PC-3 (cell line): ENCODE results near the gene CIROP. TPM values are rescaled to one million over a fixed set of nuclear protein-coding genes. Genes with fewer than 3 reads are reported as not detected.

Experiments
- ATAC-seq: fragments of 200-7000 bp; cut with Tn5 transposase; 2 replicates; pipeline ENCODE4 v1.9.1; 2020; ENCODE audit warnings: mild to moderate bottlenecking, moderate library complexity
- BruUV-seq: library from RNA; stranded (reverse); fragments of 400-500 nt; replicated peaks from 2 replicates; lab custom pipeline; 2021; lab: Mats Ljungman, UMichigan
- CTCF ChIA-PET: fragments of 300-600 bp; sonication (Branson Sonifier 250); formaldehyde crosslinking; loops from one replicate; lab custom pipeline; 2022; ENCODE audit warnings: antibody characterized with exemption; lab: Charles Lee
- POLR2A ChIA-PET: fragments of 300-600 bp; sonication (Branson Sonifier 250); formaldehyde crosslinking; loops from one replicate; lab custom pipeline; 2022; ENCODE audit warnings: antibody characterized with exemption; ENCODE audit not compliant: unreplicated experiment; lab: Charles Lee
- DNase-seq: peaks from one replicate; pipeline ENCODE4 v3.0.0-alpha.2; 2015
- H2AFZ ChIP-seq: fragments of 300-600 bp; sonication (generic); 2 replicates; pipeline ENCODE4 v1.6.0; 2016; ENCODE audit warnings: antibody characterized with exemption, low read length
- H3F3A ChIP-seq: fragments of 300-600 bp; sonication (generic); one replicate; pipeline ENCODE4 v1.6.0; 2017; ENCODE audit warnings: antibody characterized with exemption, low read length, control low read depth, mild to moderate bottlenecking; ENCODE audit not compliant: unreplicated experiment
- H3K27ac ChIP-seq: fragments of 300-600 bp; sonication (generic); 2 replicates; pipeline ENCODE4 v1.5.1; 2016; ENCODE audit warnings: mild to moderate bottlenecking, low read length
- H3K27me3 ChIP-seq: fragments of 300-600 bp; sonication (generic); 2 replicates; pipeline ENCODE4 v1.6.1; 2016; ENCODE audit warnings: low read length, mixed read lengths
- H3K36me3 ChIP-seq: fragments of 300-600 bp; sonication (generic); 2 replicates; pipeline ENCODE4 v1.6.1; 2016; ENCODE audit warnings: low read depth, mixed run types, low read length, mixed read lengths
- H3K4me1 ChIP-seq: fragments of 300-600 bp; sonication (generic); 2 replicates; pipeline ENCODE4 v1.5.1; 2016; ENCODE audit warnings: low read length; ENCODE audit not compliant: insufficient read depth
- H3K4me2 ChIP-seq: fragments of 300-600 bp; sonication (generic); 2 replicates; pipeline ENCODE4 v1.6.0; 2016; ENCODE audit warnings: low read length
- H3K4me3 ChIP-seq: fragments of 300-600 bp; sonication (generic); 2 replicates; pipeline ENCODE4 v1.5.1; 2016; ENCODE audit warnings: mild to moderate bottlenecking, low read length, mixed read lengths
- H3K79me2 ChIP-seq: fragments of 300-600 bp; sonication (generic); 2 replicates; pipeline ENCODE4 v1.6.1; 2017; ENCODE audit warnings: low read length, mixed read lengths
- H3K9ac ChIP-seq: fragments of 300-600 bp; sonication (generic); 2 replicates; pipeline ENCODE4 v1.6.0; 2016; ENCODE audit warnings: mild to moderate bottlenecking, low read length
- H3K9me2 ChIP-seq: fragments of 300-600 bp; sonication (generic); replicated peaks from 2 replicates; pipeline ENCODE4 v1.6.1; 2016; ENCODE audit warnings: mixed run types, low read length, mixed read lengths
- H3K9me3 ChIP-seq: fragments of 300-600 bp; sonication (generic); 2 replicates; pipeline ENCODE4 v1.6.1; 2016; ENCODE audit warnings: low read length, mixed read lengths
- H4K20me1 ChIP-seq: fragments of 300-600 bp; sonication (generic); 2 replicates; pipeline ENCODE4 v1.6.1; 2016; ENCODE audit warnings: low read length, mixed read lengths
- CTCF ChIP-seq: fragments of 300-600 bp; sonication (generic); conservative IDR thresholded peaks from 2 replicates; pipeline ENCODE4 v1.5.1; 2017; ENCODE audit warnings: antibody characterized with exemption, low read depth, mild to moderate bottlenecking, low read length
- EZH2 ChIP-seq: fragments of 300-600 bp; sonication (generic); IDR thresholded peaks from one replicate; pipeline ENCODE4 v1.6.1; 2017; ENCODE audit warnings: antibody characterized with exemption, mild to moderate bottlenecking, low read length; ENCODE audit not compliant: unreplicated experiment
- EZH2phosphoT487 ChIP-seq: fragments of 300-600 bp; sonication (generic); IDR thresholded peaks from 2 replicates; pipeline ENCODE4 v1.6.1; 2018; ENCODE audit warnings: mild to moderate bottlenecking, antibody characterized with exemption, low read length, borderline replicate concordance
- intact Hi-C: fragments of 100-400 bp; cut with micrococcal nuclease; formaldehyde crosslinking; loops from 2 replicates; pipeline ENCODE4 v1.9.0; 2023
- total RNA-seq: library from RNA; depleted of rRNA; stranded (reverse); fragments of >200 nt; gene quantifications from 2 replicates; pipeline ENCODE4 v1.2.3, GENCODE V29; 2014

CIROP gene
- total RNA-seq, 1 experiment from 2014 or later, result not detected

GRCh38 chr14:23151342-23151741 lies 46.6 kb upstream of the CIROP start:
- Histone ChIP-seq H3K4me2 (no peak overlapping the region), H3K79me2 (no peaks in the 10 kb centered on the region), H3F3A (no peaks in the 10 kb centered on the region), H3K4me1 (no peaks in the 10 kb centered on the region; the same call in 1 of the 2 replicates), H3K27me3 (no peaks in the 10 kb centered on the region), H2AFZ (no peak overlapping the region), H3K27ac (no peak overlapping the region), H3K4me3 (no peak overlapping the region), H3K36me3 (no peaks in the 10 kb centered on the region), H3K9me2 (no peaks in the 10 kb centered on the region), H3K9me3 (no peaks in the 10 kb centered on the region), H3K9ac (no peak overlapping the region), H4K20me1 (no peaks in the 10 kb centered on the region)
- ChIA-PET CTCF (no interaction called here), POLR2A (no interaction called here)
- intact Hi-C loops, result no loop called here
- TF ChIP-seq CTCF, result no peak
- TF ChIP-seq EZH2, result no peak
- TF ChIP-seq EZH2phosphoT487, result no peak
- ATAC-seq (no peak), DNase-seq (no peak)
- no TSS peak for BruUV-seq

- no TSS peak for BruUV-seq
- no peak overlapping the region for H3K9ac ChIP-seq
- TF ChIP-seq EZH2phosphoT487 (no peak), EZH2 (no peak), CTCF (no peak)
- H3K79me2 ChIP-seq, result no peaks in the 10 kb centered on the region
- intact Hi-C loops, result no loop called here
- DNase-seq (peak; percentile 41), ATAC-seq (peak; percentile 50)
- H3K4me2 ChIP-seq, result no peak overlapping the region
- no peaks in the 10 kb centered on the region for H3K9me3 ChIP-seq
- no peak overlapping the region for H2AFZ ChIP-seq
- no peak overlapping the region for H3K4me3 ChIP-seq
- ChIA-PET CTCF (no interaction called here), POLR2A (no interaction called here)
- no peaks in the 10 kb centered on the region; the same call in 1 of the 2 replicates for H3K4me1 ChIP-seq
- no peaks in the 10 kb centered on the region for H3K36me3 ChIP-seq
- no peaks in the 10 kb centered on the region for H3K27me3 ChIP-seq
- H3K9me2 ChIP-seq, result no peaks in the 10 kb centered on the region
- H3F3A ChIP-seq, result no peaks in the 10 kb centered on the region
- no peak overlapping the region for H3K27ac ChIP-seq
- no peaks in the 10 kb centered on the region for H4K20me1 ChIP-seq
Observed at GRCh38 chr14:23149745-23150144, 45.0 kb upstream of the CIROP start.

GRCh38 chr14:23148591-23149249 lies 43.9 kb upstream of the CIROP start:
- Histone ChIP-seq H3K9ac (no peak overlapping the region), H3K4me2 (no peak overlapping the region), H3K36me3 (no peaks in the 10 kb centered on the region), H4K20me1 (no peaks in the 10 kb centered on the region), H3K9me2 (no peaks in the 10 kb centered on the region), H3K9me3 (no peaks in the 10 kb centered on the region), H3K4me3 (no peak overlapping the region), H3K79me2 (no peaks in the 10 kb centered on the region), H3K27me3 (0 out of 2 replicates have a peak, but pooled peaks cover 10% of the 10 kb centered on the region), H3F3A (no peaks in the 10 kb centered on the region), H3K27ac (no peak overlapping the region), H3K4me1 (no peaks in the 10 kb centered on the region; the same call in 1 of the 2 replicates), H2AFZ (no peak overlapping the region)
- ChIA-PET POLR2A (no interaction called here), CTCF (no interaction called here)
- no peak for ATAC-seq
- TF ChIP-seq CTCF (no peak), EZH2 (no peak), EZH2phosphoT487 (no peak)
- no TSS peak for BruUV-seq
- intact Hi-C loops, result no loop called here
- DNase-seq, result no peak
